HG02884 (cell line): Measurements from ENCODE around the gene ZNF683.
"Not testable (repeated sequence)": the region's sequence is repeated elsewhere in the genome, so short reads cannot be mapped to it uniquely, and the experiment has no call there.

ENCODE experiments used
- ATAC-seq: cut with Tn5 transposase; IDR thresholded peaks from one replicate; pipeline ENCODE4 v1.9.1; 2021; ENCODE audit warnings: mild to moderate bottlenecking, moderate library complexity; ENCODE audit not compliant: unreplicated experiment

The ZNF683 gene

GRCh38 chr1:26372611-26373010 is at the start of gene ZNF683:
TSS of gene ZNF683 (minus strand) at chr1:26372750. CDS start at chr1:26368571, 4,179 bp downstream.
- not testable (repeated sequence) for ATAC-seq

GRCh38 chr1:26419494-26419893 is 46.9 kb upstream of the ZNF683 start:
- no peak for ATAC-seq

- ATAC-seq, result no peak
Measured at GRCh38 chr1:26418865-26419349, 46.4 kb upstream of the ZNF683 start.

GRCh38 chr1:26417111-26417759 is 44.7 kb upstream of the ZNF683 start:
- no peak for ATAC-seq

GRCh38 chr1:26413031-26413430 is 40.5 kb upstream of the ZNF683 start:
- ATAC-seq, result no peak

- no peak for ATAC-seq
Measured at GRCh38 chr1:26412180-26412840, 39.8 kb upstream of the ZNF683 start.

GRCh38 chr1:26411624-26412074 is 39.1 kb upstream of the ZNF683 start:
- ATAC-seq, result no peak

- no peak for ATAC-seq
Measured at GRCh38 chr1:26410706-26411623, 38.4 kb upstream of the ZNF683 start, which contains the start of gene LIN28A. TSS of gene LIN28A (plus strand) at chr1:26410817. CDS start at chr1:26410892, 75 bp downstream.

GRCh38 chr1:26409191-26409807 is 36.7 kb upstream of the ZNF683 start:
- no peak for ATAC-seq

- ATAC-seq, result no peak
Measured at GRCh38 chr1:26408604-26409003, 36.1 kb upstream of the ZNF683 start.

GRCh38 chr1:26405281-26405915 is 32.8 kb upstream of the ZNF683 start:
- ATAC-seq, result no peak

- no peak for ATAC-seq
Measured at GRCh38 chr1:26404641-26405040, 32.1 kb upstream of the ZNF683 start.

GRCh38 chr1:26403656-26404055 is 31.1 kb upstream of the ZNF683 start:
- ATAC-seq, result no peak

- ATAC-seq, result no peak
Measured at GRCh38 chr1:26401891-26402290, 29.3 kb upstream of the ZNF683 start.

GRCh38 chr1:26399034-26399433 is 26.5 kb upstream of the ZNF683 start:
- no peak for ATAC-seq

- no peak for ATAC-seq
Measured at GRCh38 chr1:26395754-26396153, 23.2 kb upstream of the ZNF683 start.

GRCh38 chr1:26391450-26391849 is 18.9 kb upstream of the ZNF683 start:
- no peak for ATAC-seq

- no peak for ATAC-seq
Measured at GRCh38 chr1:26389604-26390247, 17.2 kb upstream of the ZNF683 start.

- no peak for ATAC-seq
Measured at GRCh38 chr1:26388791-26389445, 16.4 kb upstream of the ZNF683 start.
